Endothelial cell of umbilical vein (primary cell): ENCODE data around the gene CNTNAP2. TPM values are rescaled to one million over a fixed set of nuclear protein-coding genes. Genes with fewer than 3 reads are reported as not detected.
"Not testable (repeated sequence)": the region's sequence is repeated elsewhere in the genome, so short reads cannot be mapped to it uniquely, and the experiment has no call there.

Experiments used
- BruUV-seq: library from RNA; stranded (reverse); fragments of 400-500 nt; replicated peaks from 2 replicates; lab custom pipeline; 2021; lab: Mats Ljungman, UMichigan
- CTCF ChIA-PET: fragments of 300-600, 350-600 bp; sonication (Branson Sonifier 250); formaldehyde crosslinking; loops from one replicate; lab custom pipeline; 2021; ENCODE audit warnings: antibody characterized with exemption, inconsistent platforms; lab: Charles Lee
- POLR2A ChIA-PET: fragments of 300-600, 350-600 bp; sonication (Branson Sonifier 250); formaldehyde crosslinking; loops from one replicate; lab custom pipeline; 2021; ENCODE audit warnings: antibody characterized with exemption, inconsistent platforms; lab: Charles Lee
- DNase-seq: peaks from one replicate; pipeline ENCODE4 v3.0.0-alpha.2; 2011; ENCODE audit warnings: low read depth, low spot score
- FAIRE-seq: peaks from 2 replicates; lab custom pipeline; 2011; peaks lifted over from hg19 to GRCh38; lab: Jason Lieb, UNC
- H2AFZ ChIP-seq: 2 replicates; pipeline ENCODE4 v1.6.0; 2012; ENCODE audit warnings: low read depth, low read length, control low read depth, inconsistent platforms
- H3K27ac ChIP-seq: 2 replicates; pipeline ENCODE4 v1.5.1; 2011; ENCODE audit warnings: low read depth, mild to moderate bottlenecking, control low read depth, low read length, moderate library complexity; ENCODE audit not compliant: insufficient read depth
- H3K27me3 ChIP-seq, 2 experiments: 2 replicates each; pipeline versions ENCODE4 v1.6.0 to v1.6.1; 2011; ENCODE audit warnings: low read length in 2 of 2, mixed read lengths in 1 of 2; ENCODE audit not compliant: control insufficient read depth in 2 of 2, insufficient read depth in 2 of 2
- H3K36me3 ChIP-seq, 2 experiments: 2 replicates in 1 of 2; 3 replicates in 1 of 2; pipeline ENCODE4 v1.5.1; 2011; ENCODE audit warnings: low read length in 2 of 2, mild to moderate bottlenecking in 1 of 2, moderate library complexity in 1 of 2; ENCODE audit not compliant: control insufficient read depth in 2 of 2, insufficient read depth in 2 of 2; ENCODE audit errors: extremely low read depth in 1 of 2
- H3K4me1 ChIP-seq: 3 replicates; pipeline ENCODE4 v1.5.1; 2011; ENCODE audit warnings: mild to moderate bottlenecking, low read length; ENCODE audit not compliant: control insufficient read depth, insufficient read depth; ENCODE audit errors: extremely low read depth
- H3K4me2 ChIP-seq: 2 replicates; pipeline ENCODE4 v1.6.1; 2011; ENCODE audit warnings: low read length, control low read depth, mixed read lengths; ENCODE audit not compliant: insufficient read depth
- H3K4me3 ChIP-seq, 3 experiments: fragments of 200-600 bp in 1 of 3; sonication (generic), shearing (Covaris generic) in 1 of 3; replicated peaks in 1 of 3; 2 replicates each; pipeline ENCODE4 v1.5.1; 2011 to 2016; ENCODE audit warnings: control low read depth in 3 of 3, low read length in 3 of 3, mild to moderate bottlenecking in 2 of 3, inconsistent platforms in 1 of 3, low read depth in 1 of 3, moderate library complexity in 1 of 3; ENCODE audit not compliant: insufficient read depth in 1 of 3
- H3K79me2 ChIP-seq: 2 replicates; pipeline ENCODE4 v1.6.0; 2012; ENCODE audit warnings: low read length, inconsistent platforms; ENCODE audit not compliant: control insufficient read depth, insufficient read depth
- H3K9ac ChIP-seq: replicated peaks from 2 replicates; pipeline ENCODE3; 2011; ENCODE audit warnings: low read length, control low read depth; ENCODE audit not compliant: insufficient read depth; ENCODE audit errors: extremely low read depth
- H3K9me1 ChIP-seq: replicated peaks from 3 replicates; pipeline ENCODE4 v1.6.0; 2011; ENCODE audit warnings: mild to moderate bottlenecking, low read length; ENCODE audit not compliant: control insufficient read depth, insufficient read depth; ENCODE audit errors: extremely low read depth
- H3K9me3 ChIP-seq: replicated peaks from 2 replicates; pipeline ENCODE4 v1.5.1; 2012; ENCODE audit warnings: low read length, inconsistent platforms; ENCODE audit not compliant: control insufficient read depth, insufficient read depth
- H4K20me1 ChIP-seq: replicated peaks from 2 replicates; pipeline ENCODE3; 2011; ENCODE audit warnings: mild to moderate bottlenecking, low read length; ENCODE audit not compliant: control insufficient read depth, insufficient read depth; ENCODE audit errors: extremely low read depth
- CTCF ChIP-seq, 2 donors: IDR thresholded peaks; 1 replicate in 1 of 2; 2 replicates in 1 of 2; pipeline ENCODE4 v1.5.1; 2011; ENCODE audit warnings: low read length in 2 of 2, mild to moderate bottlenecking in 2 of 2, moderate library complexity in 2 of 2, control low read depth in 1 of 2, inconsistent platforms in 1 of 2, low read depth in 1 of 2; ENCODE audit not compliant: insufficient read depth in 1 of 2; ENCODE audit errors: extremely low read depth in 1 of 2
- EZH2 ChIP-seq: IDR thresholded peaks from 2 replicates; pipeline ENCODE4 v1.6.1; 2012; ENCODE audit warnings: borderline replicate concordance, low read depth, mild to moderate bottlenecking, moderate library complexity, low read length, inconsistent platforms; ENCODE audit not compliant: severe bottlenecking
- FOS ChIP-seq: IDR thresholded peaks from 2 replicates; pipeline ENCODE4 v1.6.1; 2011; ENCODE audit warnings: mild to moderate bottlenecking, low read length, moderate library complexity, borderline replicate concordance; ENCODE audit not compliant: insufficient read depth
- GATA2 ChIP-seq: IDR thresholded peaks from 2 replicates; pipeline ENCODE4 v1.7.0; 2011; ENCODE audit warnings: low read depth, mild to moderate bottlenecking, moderate library complexity, mixed read lengths, low read length; ENCODE audit not compliant: insufficient read length, insufficient read depth
- JUN ChIP-seq: IDR thresholded peaks from 2 replicates; pipeline ENCODE4 v1.6.1; 2011; ENCODE audit warnings: borderline replicate concordance, low read depth; ENCODE audit not compliant: insufficient read length, insufficient read depth
- MYC ChIP-seq: IDR thresholded peaks from one replicate; pipeline ENCODE4 v1.6.1; 2011; ENCODE audit warnings: mild to moderate bottlenecking, low read depth, low read length
- POLR2A ChIP-seq: IDR thresholded peaks from 2 replicates; pipeline ENCODE4 v1.6.1; 2012; ENCODE audit warnings: low read depth, mild to moderate bottlenecking, control low read depth, low read length
- POLR2AphosphoS5 ChIP-seq: IDR thresholded peaks from 2 replicates; pipeline ENCODE4 v1.6.1; 2012; ENCODE audit warnings: low read depth, mild to moderate bottlenecking, control low read depth, low read length, moderate library complexity; ENCODE audit not compliant: insufficient read depth
- dilution Hi-C: fragments of 300-500 bp; cut with MboI; formaldehyde crosslinking; loops from one replicate; pipeline ENCODE4 v1.15.0; 2019; ENCODE audit warnings: low sequenced_read_pairs; ENCODE audit not compliant: extremely low pct_ligation_motif_present
- intact Hi-C: fragments of 100-400 bp; cut with micrococcal nuclease; formaldehyde crosslinking; loops from one replicate; pipeline ENCODE4 v1.10.0; 2022
- polyA plus RNA-seq, 4 experiments: library from polyadenylated mRNA; depleted of rRNA in 3 of 4; stranded (reverse) in 3 of 4; unstranded in 1 of 4; fragments of >200 nt; gene quantifications; 2 replicates each; pipeline versions ENCODE4 v1.2.1 to v1.2.3, GENCODE V29; 2011 to 2012; ENCODE audit warnings: missing spikeins in 1 of 4
- total RNA-seq: library from RNA; stranded (reverse); gene quantifications from 2 replicates; pipeline ENCODE4 v1.2.3, GENCODE V29; 2021
- TF ChIP-seq, protein P1 (sequence below): IDR thresholded peaks from 2 replicates; pipeline ENCODE4 v1.6.1; 2011; ENCODE audit not compliant: insufficient read depth, insufficient read length

CNTNAP2 gene
- total and polyA plus RNA-seq, 2 donors (not counting 3 experiments of a cell fraction or from before 2014, with no cell fraction given), result not detected

DNA sequence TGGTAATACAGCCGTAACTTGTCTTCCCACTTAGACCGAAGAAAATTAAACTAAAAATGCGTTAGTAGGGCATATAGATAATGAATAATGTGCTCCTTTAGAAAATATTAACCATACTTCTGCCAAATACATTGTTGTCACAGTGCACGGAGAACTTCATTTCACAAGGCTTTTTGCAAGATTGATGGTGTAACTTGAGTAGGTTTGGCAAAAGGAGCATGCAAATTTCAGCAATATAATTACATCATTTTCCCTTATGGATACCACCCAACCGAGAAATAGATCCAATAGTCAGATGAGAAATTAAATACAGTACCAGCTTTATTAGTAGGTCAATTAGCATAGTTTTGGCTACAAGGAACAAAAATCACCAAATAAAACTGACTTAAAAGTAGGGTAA lies 1681.4 kb downstream of the CNTNAP2 start:
- no peaks in the 10 kb centered on the region for H4K20me1 ChIP-seq
- H3K27ac ChIP-seq, result no peak overlapping the region
- POLR2A ChIA-PET, result no interaction called here
- DNase-seq (no peak), FAIRE-seq (no peak)
- H3K9ac ChIP-seq, result no peak overlapping the region
- H3K27me3 ChIP-seq, result no peaks in the 10 kb centered on the region
- BruUV-seq, result no TSS peak
- no peaks in the 10 kb centered on the region for H3K36me3 ChIP-seq
- TF ChIP-seq FOS (no peak), POLR2A (no peak), MYC (no peak), JUN (no peak), POLR2AphosphoS5 (no peak), GATA2 (no peak), CTCF (IDR thresholded peaks at IDR 0.05; ENCODE audit: extremely low read depth in 1 of 2, insufficient read depth in 1 of 2, low read depth in 1 of 2, low read length in 2 of 2) (no peak), EZH2 (no peak)
- TF ChIP-seq, protein P1, sequence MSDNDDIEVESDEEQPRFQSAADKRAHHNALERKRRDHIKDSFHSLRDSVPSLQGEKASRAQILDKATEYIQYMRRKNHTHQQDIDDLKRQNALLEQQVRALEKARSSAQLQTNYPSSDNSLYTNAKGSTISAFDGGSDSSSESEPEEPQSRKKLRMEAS, result no peak
- no peak overlapping the region for H2AFZ ChIP-seq
- H3K79me2 ChIP-seq, result no peaks in the 10 kb centered on the region
- dilution Hi-C loops (no loop called here), intact Hi-C loops (no loop called here)
- no peak overlapping the region for H3K4me3 ChIP-seq
- no peaks in the 10 kb centered on the region for H3K4me1 ChIP-seq
- CTCF ChIA-PET, result no interaction called here
- peaks cover 2% of the 10 kb centered on the region for H3K9me3 ChIP-seq
- no peaks in the 10 kb centered on the region for H3K9me1 ChIP-seq
- no peak overlapping the region for H3K4me2 ChIP-seq

- H3K9me1 ChIP-seq, H4K20me1 ChIP-seq, H3K36me3 ChIP-seq, DNase-seq, H3K9me3 ChIP-seq, H3K4me2 ChIP-seq, dilution Hi-C loops, FAIRE-seq, BruUV-seq, H3K27ac ChIP-seq, CTCF ChIA-PET, H3K27me3 ChIP-seq, H3K4me1 ChIP-seq, H3K4me3 ChIP-seq, POLR2A ChIA-PET, intact Hi-C loops, H2AFZ ChIP-seq, H3K79me2 ChIP-seq, H3K9ac ChIP-seq: not testable (repeated sequence)
These were observed 1685.2 kb downstream of the CNTNAP2 start for GRCh38 chr7:147801762-147802161.
